Measurements from ENCODE around the gene DNAL4.
"Not testable (repeated sequence)": the region's sequence is repeated elsewhere in the genome, so short reads cannot be mapped to it uniquely, and the experiment has no call there.

The DNAL4 gene

GRCh38 chr22:38823076-38823475, 29.1 kb upstream of the DNAL4 start:
- no peak overlapping the region for H3K4me3 ChIP-seq (ENCODE audit: low read length)
- H3K9ac ChIP-seq (ENCODE audit: low read length), result no peak overlapping the region
- H3K4me1 ChIP-seq (ENCODE audit: control insufficient read depth, insufficient read depth, low read length), result no peaks in the 10 kb centered on the region
- H3K36me3 ChIP-seq (ENCODE audit: control insufficient read depth, insufficient read depth, low read length), result no peaks in the 10 kb centered on the region
- H3K27me3 ChIP-seq (ENCODE audit: control insufficient read depth, insufficient read depth, low read length), result no peaks in the 10 kb centered on the region
- H3K27ac ChIP-seq (ENCODE audit: low read depth, low read length), result no peak overlapping the region

DNA sequence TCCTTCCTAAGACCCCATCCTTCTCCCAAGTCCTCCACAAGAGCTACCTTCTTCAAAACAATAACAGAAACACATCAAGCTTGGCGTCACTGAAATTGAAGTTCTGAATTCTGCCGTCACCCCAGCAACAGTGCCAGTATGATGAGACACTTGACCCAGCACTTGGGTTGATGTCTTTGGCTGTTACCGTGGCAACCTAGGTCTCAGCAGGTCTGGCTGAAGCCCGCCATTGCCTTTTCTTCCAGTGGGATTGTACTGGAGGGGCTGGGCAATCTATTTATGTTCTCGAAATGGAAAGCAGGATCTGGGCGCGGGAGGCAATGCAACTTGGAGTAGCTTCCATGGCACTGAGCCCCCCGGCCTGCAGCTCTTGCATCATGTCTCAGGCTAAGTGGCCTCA, 26.1 kb upstream of the DNAL4 start:
- Histone ChIP-seq H3K27ac (ENCODE audit: low read depth, low read length) (no peak overlapping the region), H3K27me3 (ENCODE audit: control insufficient read depth, insufficient read depth, low read length) (no peaks in the 10 kb centered on the region), H3K36me3 (ENCODE audit: control insufficient read depth, insufficient read depth, low read length) (no peaks in the 10 kb centered on the region), H3K9ac (ENCODE audit: low read length) (no peak overlapping the region), H3K4me3 (ENCODE audit: low read length) (no peak overlapping the region), H3K4me1 (ENCODE audit: control insufficient read depth, insufficient read depth, low read length) (no peaks in the 10 kb centered on the region)

DNA sequence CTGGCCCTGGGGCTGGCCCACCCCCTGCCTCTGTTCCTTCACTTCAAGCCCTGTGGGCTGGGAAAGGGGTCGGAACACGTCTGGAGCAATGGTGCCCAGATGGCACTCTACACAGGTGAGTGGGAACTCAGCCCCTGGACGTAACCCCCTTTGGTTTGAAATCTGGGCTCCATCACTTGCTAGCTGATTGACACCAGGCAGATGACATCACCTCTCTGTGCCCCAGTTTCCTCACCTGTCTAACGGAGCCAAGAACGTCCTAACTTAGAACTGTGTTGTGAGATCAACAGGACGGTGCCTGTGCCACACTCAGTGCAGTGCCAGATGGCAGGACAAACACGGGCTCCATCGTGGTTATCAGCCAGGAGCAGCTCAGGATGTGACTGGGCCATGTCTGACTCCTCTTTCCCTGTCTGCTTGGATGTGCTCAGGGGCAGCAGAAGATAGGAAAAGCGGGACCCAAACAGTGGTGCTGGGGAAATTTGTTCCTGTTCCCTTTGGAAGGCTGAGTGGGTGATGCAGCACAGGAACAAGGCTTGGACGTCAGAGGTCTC, 25.5 kb upstream of the DNAL4 start:
- Histone ChIP-seq H3K4me1 (ENCODE audit: control insufficient read depth, insufficient read depth, low read length) (no peaks in the 10 kb centered on the region), H3K36me3 (ENCODE audit: control insufficient read depth, insufficient read depth, low read length) (no peaks in the 10 kb centered on the region), H3K4me3 (ENCODE audit: low read length) (no peak overlapping the region), H3K9ac (ENCODE audit: low read length) (no peak overlapping the region), H3K27me3 (ENCODE audit: control insufficient read depth, insufficient read depth, low read length) (no peaks in the 10 kb centered on the region), H3K27ac (ENCODE audit: low read depth, low read length) (no peak overlapping the region)

GRCh38 chr22:38817196-38817595, 23.3 kb upstream of the DNAL4 start:
- no peaks in the 10 kb centered on the region for H3K36me3 ChIP-seq (ENCODE audit: control insufficient read depth, insufficient read depth, low read length)

DNA sequence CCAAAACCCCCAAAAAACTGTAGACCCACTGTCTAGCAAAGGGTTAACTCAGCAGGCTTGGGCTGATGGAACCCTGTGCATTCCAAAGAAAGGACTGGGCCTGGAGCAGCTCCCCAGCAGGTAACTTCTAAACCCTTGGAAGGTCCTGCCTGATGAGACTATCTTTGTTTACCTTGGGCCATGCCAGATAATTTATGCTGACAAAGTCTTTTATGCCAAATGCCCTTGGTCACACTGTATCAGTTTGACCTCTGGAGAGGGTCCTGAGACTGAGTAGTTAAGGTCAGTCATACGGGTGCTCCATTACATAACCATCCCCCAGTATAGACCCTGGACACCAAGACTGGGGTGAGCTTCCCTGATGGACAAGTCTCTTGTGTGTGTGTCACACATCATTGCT, 21.9 kb upstream of the DNAL4 start:
- Histone ChIP-seq H3K27me3 (ENCODE audit: control insufficient read depth, insufficient read depth, low read length) (no peaks in the 10 kb centered on the region), H3K4me1 (ENCODE audit: control insufficient read depth, insufficient read depth, low read length) (no peaks in the 10 kb centered on the region), H3K9ac (ENCODE audit: low read length) (no peak overlapping the region), H3K27ac (ENCODE audit: low read depth, low read length) (no peak overlapping the region), H3K4me3 (ENCODE audit: low read length) (no peak overlapping the region), H3K36me3 (ENCODE audit: control insufficient read depth, insufficient read depth, low read length) (no peaks in the 10 kb centered on the region)

More at GRCh38 chr22:38817196-38817595, 23.3 kb upstream of the DNAL4 start:
- Histone ChIP-seq H3K4me1 (ENCODE audit: control insufficient read depth, insufficient read depth, low read length) (no peaks in the 10 kb centered on the region), H3K9ac (ENCODE audit: low read length) (no peak overlapping the region), H3K27me3 (ENCODE audit: control insufficient read depth, insufficient read depth, low read length) (no peaks in the 10 kb centered on the region), H3K4me3 (ENCODE audit: low read length) (no peak overlapping the region), H3K27ac (ENCODE audit: low read depth, low read length) (no peak overlapping the region)

DNA sequence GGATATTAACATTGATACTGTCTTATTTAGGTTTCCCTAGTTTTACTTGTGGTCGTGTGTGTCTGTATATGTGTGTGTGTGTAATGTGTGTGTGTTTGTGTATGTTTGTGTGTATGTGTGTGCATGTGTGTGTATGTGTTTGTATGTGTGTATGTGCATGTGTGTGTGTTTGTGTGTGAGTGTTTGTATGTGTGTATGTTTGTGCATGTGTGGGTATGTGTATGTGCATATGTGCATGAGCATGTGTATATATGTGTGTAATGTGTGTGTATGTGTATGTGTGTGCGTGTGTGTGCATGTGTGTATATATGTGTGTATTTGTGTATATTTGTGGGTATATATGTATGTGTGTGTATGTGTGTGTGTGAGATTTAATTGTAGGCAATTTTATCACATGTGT, 17.3 kb upstream of the DNAL4 start:
- Histone ChIP-seq H3K4me1 (ENCODE audit: control insufficient read depth, insufficient read depth, low read length) (no peaks in the 10 kb centered on the region), H3K4me3 (ENCODE audit: low read length) (no peak overlapping the region), H3K27ac (ENCODE audit: low read depth, low read length) (no peak overlapping the region), H3K36me3 (ENCODE audit: control insufficient read depth, insufficient read depth, low read length) (no peaks in the 10 kb centered on the region), H3K9ac (ENCODE audit: low read length) (no peak overlapping the region), H3K27me3 (ENCODE audit: control insufficient read depth, insufficient read depth, low read length) (no peaks in the 10 kb centered on the region)

DNA sequence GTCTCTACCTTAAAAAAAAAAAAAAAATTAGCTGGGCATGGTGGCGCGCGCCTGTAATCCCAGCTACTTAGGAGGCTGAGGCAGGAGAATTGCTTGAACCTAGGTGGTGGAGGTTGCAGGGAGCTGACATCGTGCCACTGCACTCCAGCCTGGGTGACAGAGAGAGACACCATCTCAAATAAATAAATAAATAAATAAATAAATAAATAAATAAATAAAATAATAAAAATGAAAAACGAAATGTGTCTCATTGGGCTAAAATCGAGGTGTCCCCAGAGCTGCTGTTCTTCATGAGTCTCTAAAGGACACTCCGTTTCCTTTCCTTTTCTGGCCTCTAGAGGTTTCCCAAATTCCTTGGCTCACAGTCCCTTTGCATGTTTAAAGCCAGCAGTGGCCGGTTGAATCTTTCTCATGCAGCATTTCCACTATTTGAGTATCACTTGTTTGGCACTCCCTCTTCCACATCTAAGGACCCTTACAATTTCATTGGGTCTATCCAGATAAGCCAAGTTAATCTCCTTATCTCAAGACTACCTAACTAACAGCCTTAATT, 11.2 kb upstream of the DNAL4 start:
- H3K9ac ChIP-seq (ENCODE audit: low read length); H3K36me3 ChIP-seq (ENCODE audit: control insufficient read depth, insufficient read depth, low read length); H3K27me3 ChIP-seq (ENCODE audit: control insufficient read depth, insufficient read depth, low read length); H3K4me1 ChIP-seq (ENCODE audit: control insufficient read depth, insufficient read depth, low read length); H3K27ac ChIP-seq (ENCODE audit: low read depth, low read length); H3K4me3 ChIP-seq (ENCODE audit: low read length): not testable (repeated sequence)

GRCh38 chr22:38802671-38803121, 8.8 kb upstream of the DNAL4 start:
- H3K4me3 ChIP-seq (ENCODE audit: low read length), result no peak overlapping the region
- peaks cover 2% of the 10 kb centered on the region for H3K27me3 ChIP-seq (ENCODE audit: control insufficient read depth, insufficient read depth, low read length)
- H3K9ac ChIP-seq (ENCODE audit: low read length), result no peak overlapping the region
- H3K27ac ChIP-seq (ENCODE audit: low read depth, low read length), result no peak overlapping the region
- H3K36me3 ChIP-seq (ENCODE audit: control insufficient read depth, insufficient read depth, low read length), result no peaks in the 10 kb centered on the region
- no peaks in the 10 kb centered on the region for H3K4me1 ChIP-seq (ENCODE audit: control insufficient read depth, insufficient read depth, low read length)

- H3K27ac ChIP-seq (ENCODE audit: low read depth, low read length), result no peak overlapping the region
- no peaks in the 10 kb centered on the region for H3K36me3 ChIP-seq (ENCODE audit: control insufficient read depth, insufficient read depth, low read length)
- no peaks in the 10 kb centered on the region for H3K4me1 ChIP-seq (ENCODE audit: control insufficient read depth, insufficient read depth, low read length)
- no peak overlapping the region for H3K4me3 ChIP-seq (ENCODE audit: low read length)
- H3K27me3 ChIP-seq (ENCODE audit: control insufficient read depth, insufficient read depth, low read length), result peaks cover 2% of the 10 kb centered on the region
- no peak overlapping the region for H3K9ac ChIP-seq (ENCODE audit: low read length)
Measured at GRCh38 chr22:38799265-38800002, 5.5 kb upstream of the DNAL4 start.

- Histone ChIP-seq H3K4me1 (ENCODE audit: control insufficient read depth, insufficient read depth, low read length) (no peaks in the 10 kb centered on the region), H3K27ac (ENCODE audit: low read depth, low read length) (no peak overlapping the region), H3K27me3 (ENCODE audit: control insufficient read depth, insufficient read depth, low read length) (peaks cover 2% of the 10 kb centered on the region), H3K9ac (ENCODE audit: low read length) (no peak overlapping the region), H3K4me3 (ENCODE audit: low read length) (no peak overlapping the region), H3K36me3 (ENCODE audit: control insufficient read depth, insufficient read depth, low read length) (no peaks in the 10 kb centered on the region)
Measured at GRCh38 chr22:38798496-38798895, 4.6 kb upstream of the DNAL4 start.

GRCh38 chr22:38796262-38796957, 2.5 kb upstream of the DNAL4 start:
- peaks cover 2% of the 10 kb centered on the region for H3K27me3 ChIP-seq (ENCODE audit: control insufficient read depth, insufficient read depth, low read length)

DNA sequence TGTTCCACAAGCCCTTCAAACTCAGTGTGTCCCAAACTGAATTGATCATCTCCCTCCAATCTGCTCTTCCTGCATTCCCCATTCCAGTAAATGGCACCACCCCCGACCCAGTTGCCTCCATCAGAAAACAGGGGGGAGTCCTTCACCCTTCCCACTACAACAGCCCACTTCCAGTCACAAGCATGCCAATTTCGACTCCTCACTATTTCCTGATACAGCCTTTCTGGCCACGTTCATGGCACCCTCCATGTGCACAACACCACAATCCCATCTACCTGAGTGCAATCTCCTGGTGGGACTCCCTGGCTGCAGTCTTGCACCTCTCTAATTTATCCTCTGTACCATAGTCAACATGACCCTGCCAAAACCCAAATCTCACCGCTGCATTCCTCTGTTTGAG, 1.6 kb upstream of the DNAL4 start:
- H3K4me3 ChIP-seq (ENCODE audit: low read length), result no peak overlapping the region
- H3K4me1 ChIP-seq (ENCODE audit: control insufficient read depth, insufficient read depth, low read length), result peaks cover 6% of the 10 kb centered on the region
- no peak overlapping the region for H3K9ac ChIP-seq (ENCODE audit: low read length)
- peaks cover 1% of the 10 kb centered on the region for H3K36me3 ChIP-seq (ENCODE audit: control insufficient read depth, insufficient read depth, low read length)
- H3K27me3 ChIP-seq (ENCODE audit: control insufficient read depth, insufficient read depth, low read length), result peaks cover 2% of the 10 kb centered on the region
- no peak overlapping the region for H3K27ac ChIP-seq (ENCODE audit: low read depth, low read length)

More at GRCh38 chr22:38796262-38796957, 2.5 kb upstream of the DNAL4 start:
- Histone ChIP-seq H3K4me3 (ENCODE audit: low read length) (no peak overlapping the region), H3K27ac (ENCODE audit: low read depth, low read length) (no peak overlapping the region), H3K36me3 (ENCODE audit: control insufficient read depth, insufficient read depth, low read length) (no peaks in the 10 kb centered on the region), H3K4me1 (ENCODE audit: control insufficient read depth, insufficient read depth, low read length) (peaks cover 6% of the 10 kb centered on the region), H3K9ac (ENCODE audit: low read length) (no peak overlapping the region)
